Brain microvascular endothelial cell (primary cell): ENCODE data around the gene CCDC88C.
"Not testable (repeated sequence)": the region's sequence is repeated elsewhere in the genome, so short reads cannot be mapped to it uniquely, and the experiment has no call there.

Source experiments
- DNase-seq: peaks from one replicate; pipeline ENCODE4 v3.0.0-alpha.2; 2020
- H3K27ac ChIP-seq: fragments of 250-450 bp; sonication (Bioruptor Pico); 2 replicates; pipeline ENCODE4 v1.5.1; 2020; ENCODE audit warnings: mild to moderate bottlenecking, moderate library complexity
- H3K27me3 ChIP-seq: fragments of 250-450 bp; sonication (Bioruptor Pico); replicated peaks from 2 replicates; pipeline ENCODE4 v1.5.1; 2020; ENCODE audit warnings: mild to moderate bottlenecking
- H3K36me3 ChIP-seq: fragments of 250-450 bp; sonication (Bioruptor Pico); replicated peaks from 2 replicates; pipeline ENCODE4 v1.5.1; 2020; ENCODE audit warnings: mild to moderate bottlenecking
- H3K4me3 ChIP-seq: 2 replicates; pipeline ENCODE4 v1.5.1; 2011; ENCODE audit warnings: low read depth, mild to moderate bottlenecking, control low read depth, low read length, moderate library complexity
- CTCF ChIP-seq: IDR thresholded peaks from 2 replicates; pipeline ENCODE4 v1.5.1; 2011; ENCODE audit warnings: low read depth, mild to moderate bottlenecking, moderate library complexity, low read length, control low read depth, inconsistent platforms; ENCODE audit errors: missing control alignments
- in situ Hi-C: cut with HindIII; loops from 2 replicates; pipeline ENCODE4 v1.10.0; 2017; ENCODE audit warnings: low sequenced_read_pairs, low pct_ligation_motif_present

The CCDC88C gene

GRCh38 chr14:91229743-91230200 is 187.8 kb downstream of the CCDC88C start:
- Histone ChIP-seq H3K4me3 (no peak overlapping the region), H3K36me3 (no peaks in the 10 kb centered on the region), H3K27me3 (no peaks in the 10 kb centered on the region), H3K27ac (peak overlapping the region; percentile 36)
- in situ Hi-C loops: no loop called here
- peak; percentile 51 for DNase-seq
- no peak for TF ChIP-seq CTCF

DNA sequence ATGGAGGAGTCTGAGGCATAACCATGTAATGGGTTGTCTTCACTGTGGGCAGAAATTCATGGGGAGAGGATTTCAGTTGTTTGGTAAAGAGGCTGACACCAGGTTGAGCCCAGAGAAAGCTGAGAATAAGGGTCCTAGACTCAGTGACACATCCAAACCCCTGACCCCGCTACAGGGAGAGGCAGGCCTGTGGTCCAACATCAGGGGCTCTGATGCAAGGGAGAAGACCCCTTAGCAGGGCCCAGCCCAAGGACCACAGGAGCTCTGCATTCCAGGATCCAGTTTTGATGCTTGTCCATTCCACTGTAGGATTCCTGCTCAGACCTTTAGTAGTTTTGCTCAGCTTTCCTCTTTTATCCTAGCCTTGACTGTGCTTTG is 188.6 kb downstream of the CCDC88C start:
- no peak for DNase-seq
- H3K4me3 ChIP-seq: no peak overlapping the region
- TF ChIP-seq CTCF: no peak
- H3K36me3 ChIP-seq: no peaks in the 10 kb centered on the region
- in situ Hi-C loops: no loop called here
- H3K27ac ChIP-seq: no peak overlapping the region
- no peaks in the 10 kb centered on the region for H3K27me3 ChIP-seq

- H3K36me3 ChIP-seq: no peaks in the 10 kb centered on the region
- DNase-seq: peak; percentile 78
- H3K4me3 ChIP-seq: no peak overlapping the region
- no peak for TF ChIP-seq CTCF
- no peaks in the 10 kb centered on the region for H3K27me3 ChIP-seq
- H3K27ac ChIP-seq: no peak overlapping the region
- in situ Hi-C loops: no loop called here
These were observed 189.3 kb downstream of the CCDC88C start for GRCh38 chr14:91228112-91229004.

DNA sequence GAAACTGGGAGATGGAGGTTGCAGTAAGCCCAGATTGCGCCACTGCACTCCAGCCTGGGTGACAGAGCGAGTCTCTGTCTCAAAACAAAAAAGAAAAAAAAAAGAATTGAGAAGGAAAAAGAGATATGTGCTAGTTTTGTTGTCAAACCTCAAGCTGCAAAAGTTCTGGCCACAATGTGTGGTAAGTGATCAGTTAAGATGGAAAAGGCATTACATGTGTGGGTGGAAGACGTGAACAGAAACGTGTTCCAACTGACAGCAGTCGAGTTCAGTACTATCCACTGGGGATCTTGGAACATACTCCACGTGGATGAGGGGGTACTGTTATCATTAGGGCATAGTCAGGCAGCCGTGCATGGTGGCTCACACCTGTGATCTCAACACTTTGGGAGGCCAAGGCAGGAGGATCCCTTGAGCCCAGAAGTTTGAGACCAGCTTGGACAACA is 190.4 kb downstream of the CCDC88C start:
- no peak for TF ChIP-seq CTCF
- Histone ChIP-seq H3K27me3 (no peaks in the 10 kb centered on the region), H3K27ac (no peak overlapping the region), H3K4me3 (no peak overlapping the region), H3K36me3 (no peaks in the 10 kb centered on the region)
- in situ Hi-C loops: no loop called here
- DNase-seq: no peak

DNA sequence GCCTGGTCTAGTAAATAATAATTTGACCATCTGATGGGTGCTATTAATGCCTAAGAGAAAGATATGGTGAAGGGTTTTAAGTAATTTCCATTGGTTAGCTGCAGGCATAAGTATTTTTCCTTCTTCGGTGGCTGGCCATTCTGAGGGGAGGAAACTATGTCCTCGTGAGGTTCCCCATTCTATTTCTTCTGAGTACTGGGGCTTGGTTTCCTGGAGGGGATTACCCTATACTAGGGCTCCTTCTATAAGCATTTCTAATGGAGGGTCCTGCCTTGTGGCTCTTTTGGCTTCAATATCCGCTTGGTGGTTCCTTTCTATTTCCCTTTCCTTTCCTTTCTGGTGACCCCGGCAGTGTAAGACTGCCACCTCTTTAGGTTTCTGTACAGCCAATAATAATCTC is 191.3 kb downstream of the CCDC88C start:
- in situ Hi-C loops, DNase-seq, H3K27me3 ChIP-seq, H3K4me3 ChIP-seq, H3K36me3 ChIP-seq, H3K27ac ChIP-seq: not testable (repeated sequence)

DNA sequence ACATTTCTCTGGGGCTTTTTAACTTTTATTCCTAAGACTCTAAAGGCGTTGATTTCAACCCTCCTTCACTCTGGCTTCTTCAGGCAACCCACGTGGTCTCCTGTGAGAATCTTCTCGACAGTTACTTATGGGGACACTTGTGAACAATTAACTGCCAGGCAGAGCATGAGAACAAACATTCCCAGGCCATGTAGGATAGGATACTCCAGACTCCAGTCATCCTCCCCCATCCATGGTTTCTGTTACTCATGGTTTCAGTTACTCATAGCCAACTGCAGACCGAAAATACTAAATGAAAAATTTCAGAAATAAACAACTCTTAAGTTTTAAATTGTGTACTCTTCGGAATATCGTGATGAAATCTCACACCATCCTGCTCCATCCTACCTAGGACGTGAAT is 192.6 kb downstream of the CCDC88C start:
- Histone ChIP-seq H3K27ac (no peak overlapping the region), H3K36me3 (no peaks in the 10 kb centered on the region), H3K4me3 (no peak overlapping the region), H3K27me3 (no peaks in the 10 kb centered on the region)
- TF ChIP-seq CTCF: no peak
- in situ Hi-C loops: no loop called here
- no peak for DNase-seq
